T-helper 1 cell treated with Interleukin-12 subunit alpha and Interleukin-12 subunit beta and Interleukin-4 antibody, amounts not matched to agents 30 μg/mL and 1 μg/mL, for 36 hours (primary cell): ENCODE measurements around the gene GARS1.
A peak's percentile ranks its signal among the peaks of the same experiment; 100 is the strongest.

Experiments
- H3K27ac Mint-ChIP-seq: one replicate; pipeline ENCODE4 v1.8.0; 2021; ENCODE audit warnings: mild to moderate bottlenecking, mixed read lengths
- H3K27me3 Mint-ChIP-seq: one replicate; pipeline ENCODE4 v1.8.0; 2021; ENCODE audit warnings: low read depth, mixed read lengths
- H3K36me3 Mint-ChIP-seq: one replicate; pipeline ENCODE4 v1.8.0; 2021; ENCODE audit warnings: low read depth, mixed read lengths
- H3K4me1 Mint-ChIP-seq: one replicate; pipeline ENCODE4 v1.8.0; 2021; ENCODE audit warnings: low read depth, mixed read lengths
- H3K4me3 Mint-ChIP-seq: one replicate; pipeline ENCODE4 v1.8.0; 2021; ENCODE audit warnings: mild to moderate bottlenecking, moderate library complexity, mixed read lengths
- H3K9me3 Mint-ChIP-seq: one replicate; pipeline ENCODE4 v1.8.0; 2021; ENCODE audit warnings: mixed read lengths

GARS1 gene

DNA sequence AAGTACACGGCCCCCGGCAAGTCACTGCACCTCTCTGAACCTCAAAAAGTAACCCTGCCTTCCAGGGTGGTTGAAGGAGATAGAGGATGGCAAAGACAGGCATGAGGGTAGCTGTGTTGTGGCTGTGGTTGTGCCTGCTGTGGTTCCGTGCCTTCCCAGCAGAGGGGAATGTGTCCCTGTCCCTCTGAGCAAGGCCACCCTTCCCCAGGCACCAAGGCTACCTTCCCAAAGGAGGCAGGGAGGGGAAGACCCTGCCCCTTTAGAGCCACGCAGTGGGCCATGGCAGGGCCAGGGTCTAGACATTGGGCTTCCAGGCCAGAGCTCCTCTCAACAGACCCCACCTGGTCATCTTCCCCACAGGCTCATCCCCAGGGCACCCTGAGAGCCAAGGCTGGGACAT lies 68.7 kb downstream of the GARS1 start:
- Mint-ChIP-seq H3K4me3 (no peak overlapping the region), H3K9me3 (no peaks in the 10 kb centered on the region), H3K27me3 (no peaks in the 10 kb centered on the region), H3K4me1 (no peaks in the 10 kb centered on the region), H3K36me3 (no peaks in the 10 kb centered on the region), H3K27ac (no peak overlapping the region)

DNA sequence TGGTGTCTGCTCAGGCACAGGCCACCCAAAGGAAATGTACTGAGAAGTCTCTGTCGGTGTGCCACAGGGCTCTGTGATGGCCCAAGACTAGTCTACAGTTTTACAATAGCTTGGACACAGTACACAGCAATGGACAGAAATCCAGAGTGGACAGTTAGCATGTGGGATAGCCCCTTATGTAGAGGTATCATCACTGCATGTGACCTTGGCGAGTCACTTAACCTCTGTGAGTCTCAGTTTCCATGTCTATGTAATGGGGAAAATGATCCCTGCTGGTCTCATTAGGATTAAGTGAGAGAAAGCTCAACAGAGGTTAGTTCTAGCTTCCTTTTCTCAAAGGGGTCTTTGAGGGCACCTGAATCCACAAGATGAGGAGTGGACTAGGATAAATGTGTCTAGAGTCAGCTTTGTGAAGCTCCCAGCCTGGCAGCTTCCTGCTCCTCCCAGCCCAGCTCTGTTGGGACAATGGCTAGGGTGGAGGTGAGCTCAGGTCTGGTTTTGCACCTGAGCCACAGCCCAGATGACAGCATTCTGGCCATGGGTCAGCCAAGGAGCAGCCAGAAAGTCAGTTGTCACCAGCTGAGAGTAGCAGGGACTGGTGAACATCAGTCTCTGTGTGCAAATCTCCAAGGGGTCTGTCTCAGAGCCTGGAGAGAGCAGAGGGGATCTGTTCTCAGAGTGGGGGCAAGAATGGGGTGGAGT lies 69.7 kb downstream of the GARS1 start:
- Mint-ChIP-seq H3K27ac (no peak overlapping the region), H3K4me3 (no peak overlapping the region), H3K27me3 (no peaks in the 10 kb centered on the region), H3K36me3 (no peaks in the 10 kb centered on the region), H3K4me1 (no peaks in the 10 kb centered on the region), H3K9me3 (no peaks in the 10 kb centered on the region)

GRCh38 chr7:30665043-30665442 lies 70.4 kb downstream of the GARS1 start:
- Mint-ChIP-seq H3K4me3 (no peak overlapping the region), H3K36me3 (no peaks in the 10 kb centered on the region), H3K27me3 (peaks cover 3% of the 10 kb centered on the region), H3K9me3 (no peaks in the 10 kb centered on the region), H3K27ac (no peak overlapping the region), H3K4me1 (no peaks in the 10 kb centered on the region)

- H3K36me3 Mint-ChIP-seq, result no peaks in the 10 kb centered on the region
- no peaks in the 10 kb centered on the region for H3K9me3 Mint-ChIP-seq
Measured at GRCh38 chr7:30665449-30665848, 70.8 kb downstream of the GARS1 start.

GRCh38 chr7:30667172-30667571 lies 72.5 kb downstream of the GARS1 start:
- H3K4me1 Mint-ChIP-seq, result no peaks in the 10 kb centered on the region
- no peaks in the 10 kb centered on the region for H3K36me3 Mint-ChIP-seq
- no peaks in the 10 kb centered on the region for H3K9me3 Mint-ChIP-seq
- H3K27me3 Mint-ChIP-seq, result peaks cover 6% of the 10 kb centered on the region
- no peak overlapping the region for H3K4me3 Mint-ChIP-seq
- no peak overlapping the region for H3K27ac Mint-ChIP-seq

More at GRCh38 chr7:30665449-30665848, 70.8 kb downstream of the GARS1 start:
- no peaks in the 10 kb centered on the region for H3K4me1 Mint-ChIP-seq
- H3K27ac Mint-ChIP-seq, result no peak overlapping the region
- H3K27me3 Mint-ChIP-seq, result peaks cover 3% of the 10 kb centered on the region
- no peak overlapping the region for H3K4me3 Mint-ChIP-seq

GRCh38 chr7:30668102-30668501 lies 73.4 kb downstream of the GARS1 start:
- Mint-ChIP-seq H3K4me1 (no peaks in the 10 kb centered on the region), H3K9me3 (no peaks in the 10 kb centered on the region), H3K36me3 (no peaks in the 10 kb centered on the region), H3K4me3 (no peak overlapping the region), H3K27ac (no peak overlapping the region), H3K27me3 (peaks cover 6% of the 10 kb centered on the region)

DNA sequence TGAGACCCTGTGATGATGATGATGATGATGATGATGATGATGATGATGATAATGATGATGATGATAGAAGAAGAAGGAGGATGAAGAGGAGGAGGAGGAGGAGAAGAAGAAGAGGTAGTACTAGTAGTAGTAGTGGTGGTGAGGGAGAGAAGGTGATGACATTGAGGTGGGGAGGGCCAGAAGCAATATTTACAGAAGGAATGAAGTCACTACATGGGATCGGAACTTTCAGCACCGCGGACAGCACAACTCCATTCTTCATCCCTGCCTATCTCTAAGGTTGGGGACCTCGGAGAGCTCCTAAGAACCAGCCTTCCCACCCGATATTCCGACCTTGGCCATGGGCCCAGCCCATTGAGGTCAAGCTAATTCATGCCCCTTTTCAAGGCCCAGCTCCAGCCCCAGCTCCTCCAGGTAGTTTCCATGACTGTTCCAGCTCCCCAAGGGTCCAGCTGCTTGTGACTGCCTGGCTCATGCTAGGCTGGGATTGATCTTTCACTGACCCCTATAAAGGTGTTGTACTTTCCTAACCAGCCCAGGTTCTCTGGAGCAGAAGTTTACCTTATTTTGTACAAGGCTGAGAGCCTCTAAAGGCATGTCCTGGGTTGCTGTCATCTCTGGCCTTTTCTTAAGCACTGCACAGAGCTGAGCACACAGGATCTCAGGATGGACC lies 77.3 kb downstream of the GARS1 start:
- no peaks in the 10 kb centered on the region for H3K4me1 Mint-ChIP-seq
- no peak overlapping the region for H3K4me3 Mint-ChIP-seq
- H3K27ac Mint-ChIP-seq, result no peak overlapping the region
- H3K9me3 Mint-ChIP-seq, result no peaks in the 10 kb centered on the region
- H3K27me3 Mint-ChIP-seq, result peaks cover 18% of the 10 kb centered on the region
- H3K36me3 Mint-ChIP-seq, result no peaks in the 10 kb centered on the region

DNA sequence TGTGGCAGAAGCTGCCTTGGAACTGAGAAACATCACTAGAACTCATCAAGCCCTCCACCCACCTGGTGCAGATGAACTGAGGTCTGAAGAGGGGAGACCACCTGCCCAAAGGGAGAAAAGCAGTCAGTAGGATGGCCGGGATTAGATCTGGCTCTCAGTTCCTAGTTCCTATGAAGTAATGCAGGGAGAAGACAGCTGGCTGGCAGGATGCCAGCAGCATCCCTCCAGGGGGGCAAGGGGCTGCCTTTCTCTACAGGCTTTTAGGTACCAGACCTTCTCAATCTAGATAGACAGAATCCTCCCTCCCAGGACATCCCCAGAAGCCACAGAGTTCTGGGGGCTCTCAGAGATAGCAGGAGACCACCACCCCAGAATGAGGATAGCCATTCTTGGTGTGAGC lies 79.7 kb downstream of the GARS1 start:
- Mint-ChIP-seq H3K36me3 (no peaks in the 10 kb centered on the region), H3K27me3 (peaks cover 33% of the 10 kb centered on the region), H3K4me1 (no peaks in the 10 kb centered on the region), H3K4me3 (no peak overlapping the region), H3K9me3 (no peaks in the 10 kb centered on the region), H3K27ac (no peak overlapping the region)

DNA sequence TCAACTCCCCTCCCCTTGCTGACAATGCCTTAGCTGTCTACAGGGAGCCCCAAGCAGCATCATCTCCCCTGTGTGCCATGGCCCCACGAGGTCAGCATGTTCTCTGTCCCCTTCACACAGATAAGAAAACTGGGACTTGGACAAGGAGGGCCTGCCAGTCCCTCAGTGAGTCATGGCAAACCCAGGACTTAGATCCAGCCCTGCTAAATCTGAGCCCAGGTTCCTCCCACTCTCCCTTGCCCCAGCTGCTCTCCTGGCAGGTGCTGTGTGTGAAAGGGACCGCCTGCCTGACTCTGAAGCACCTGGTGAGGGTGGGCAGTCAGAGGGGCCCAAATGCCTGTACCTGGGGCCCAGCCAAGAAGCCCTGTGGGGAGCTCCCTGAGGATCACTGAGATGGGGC lies 80.2 kb downstream of the GARS1 start:
- Mint-ChIP-seq H3K9me3 (no peaks in the 10 kb centered on the region), H3K27me3 (peaks cover 32% of the 10 kb centered on the region), H3K4me3 (no peak overlapping the region), H3K36me3 (no peaks in the 10 kb centered on the region), H3K27ac (no peak overlapping the region), H3K4me1 (no peaks in the 10 kb centered on the region)

GRCh38 chr7:30678805-30679204 lies 84.1 kb downstream of the GARS1 start:
- H3K27me3 Mint-ChIP-seq, result peaks cover 63% of the 10 kb centered on the region
- peaks cover 5% of the 10 kb centered on the region for H3K4me1 Mint-ChIP-seq
- H3K4me3 Mint-ChIP-seq, result no peak overlapping the region
- no peaks in the 10 kb centered on the region for H3K36me3 Mint-ChIP-seq
- H3K27ac Mint-ChIP-seq, result no peak overlapping the region
- no peaks in the 10 kb centered on the region for H3K9me3 Mint-ChIP-seq

GRCh38 chr7:30679664-30680063 lies 85.0 kb downstream of the GARS1 start:
- Mint-ChIP-seq H3K27ac (no peak overlapping the region), H3K4me3 (no peak overlapping the region), H3K27me3 (peaks cover 72% of the 10 kb centered on the region), H3K4me1 (peaks cover 5% of the 10 kb centered on the region), H3K36me3 (no peaks in the 10 kb centered on the region), H3K9me3 (no peaks in the 10 kb centered on the region)

DNA sequence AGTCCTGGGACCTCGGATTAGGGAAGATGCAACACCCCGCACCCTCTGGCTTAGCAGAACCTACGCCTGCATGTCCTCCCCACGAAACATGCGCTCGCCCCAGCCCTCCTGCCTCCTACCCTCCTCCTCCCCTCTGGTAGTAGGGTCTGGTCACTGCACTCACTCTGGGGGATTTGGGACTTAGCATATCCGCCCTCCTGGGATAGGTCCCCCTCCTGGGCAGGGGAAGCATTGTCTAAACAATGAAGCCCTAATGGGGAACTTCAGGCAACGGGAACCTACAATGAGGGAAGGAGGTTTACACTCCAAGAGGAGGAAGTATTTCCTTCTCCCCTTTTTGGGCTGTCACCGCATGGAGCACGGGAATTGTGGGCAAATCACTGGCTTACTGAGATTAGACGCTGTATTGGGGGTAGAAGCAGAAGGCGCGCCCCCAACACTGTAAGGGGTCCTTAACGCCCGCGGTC lies 86.7 kb downstream of the GARS1 start:
- Mint-ChIP-seq H3K9me3 (no peaks in the 10 kb centered on the region), H3K27me3 (peaks cover 70% of the 10 kb centered on the region)

GRCh38 chr7:30681815-30682211 lies 87.1 kb downstream of the GARS1 start:
- Mint-ChIP-seq H3K4me3 (peak overlapping the region; percentile 35), H3K9me3 (no peaks in the 10 kb centered on the region), H3K27ac (no peak overlapping the region), H3K36me3 (no peaks in the 10 kb centered on the region), H3K27me3 (peaks cover 67% of the 10 kb centered on the region), H3K4me1 (peaks cover 5% of the 10 kb centered on the region)

More for the DNA sequence above, 86.7 kb downstream of the GARS1 start:
- Mint-ChIP-seq H3K36me3 (no peaks in the 10 kb centered on the region), H3K4me1 (peaks cover 5% of the 10 kb centered on the region), H3K27ac (no peak overlapping the region), H3K4me3 (peak overlapping the region; percentile 35)

DNA sequence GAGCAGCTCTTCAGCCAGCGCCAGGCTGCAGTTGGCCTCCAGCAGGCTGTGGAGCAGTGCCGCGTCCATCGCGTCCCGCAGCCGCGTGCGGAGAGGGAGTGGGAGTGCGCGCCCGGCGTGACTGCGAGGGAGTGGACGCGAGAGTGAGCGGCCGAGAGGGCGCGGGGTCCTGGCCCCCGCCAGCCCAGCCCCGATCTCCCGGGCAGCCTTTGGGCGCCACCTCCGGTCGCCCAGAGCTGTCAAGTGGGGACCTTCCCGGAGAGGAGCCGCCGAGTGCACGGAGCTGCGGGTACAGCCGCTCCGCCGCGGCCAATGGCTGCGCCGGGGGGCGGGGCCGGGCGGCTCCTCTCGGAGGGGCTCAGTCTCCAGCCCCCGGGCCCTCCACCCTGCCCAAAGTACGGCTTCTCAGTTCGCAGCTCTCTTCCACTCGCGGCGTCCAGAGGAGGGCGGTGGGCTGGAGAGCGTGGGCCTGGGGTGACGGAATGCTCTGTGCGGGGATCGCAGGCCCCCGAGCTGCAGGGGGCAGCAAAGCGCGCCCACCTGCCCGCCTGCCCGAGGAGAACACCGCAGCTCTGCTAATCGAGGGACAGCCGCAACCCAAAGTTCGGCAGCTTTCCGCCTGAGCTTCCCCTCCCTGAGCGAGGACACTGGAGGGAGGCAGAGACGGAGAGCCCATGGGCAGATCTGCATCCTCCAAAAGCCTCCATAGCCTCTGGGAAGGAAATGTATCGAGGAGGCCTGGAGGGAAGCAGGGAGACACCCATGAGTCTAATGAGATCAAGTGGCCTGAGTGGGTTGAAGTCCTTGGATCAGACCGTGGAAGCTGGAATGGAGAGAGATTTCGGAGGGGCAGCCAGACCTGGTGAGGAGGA lies 87.8 kb downstream of the GARS1 start, which contains the start of gene CRHR2:
CRHR2 (minus strand) TSS at position 245 of the 872 bp plus-strand sequence; CDS start at position 69, 176 bp downstream.
- Mint-ChIP-seq H3K36me3 (no peaks in the 10 kb centered on the region), H3K27me3 (peaks cover 62% of the 10 kb centered on the region), H3K9me3 (no peaks in the 10 kb centered on the region), H3K4me3 (peak within 1 kb of the TSS; percentile 56), H3K4me1 (peaks cover 5% of the 10 kb centered on the region), H3K27ac (no peak within 1 kb of the TSS)
